Left cardiac atrium (tissue), 4 donors: ENCODE data around the gene PRRG3. TPM values are rescaled to one million over a fixed set of nuclear protein-coding genes. Genes with fewer than 3 reads are reported as not detected.

ENCODE experiments used
- ATAC-seq, 2 donors: fragments of 200-7000 bp; cut with Tn5 transposase; one replicate each; pipeline ENCODE4 v1.9.1; 2020; ENCODE audit warnings: mild to moderate bottlenecking in 2 of 2, moderate library complexity in 2 of 2
- DNase-seq: peaks from one replicate; pipeline ENCODE4 v3.0.0-alpha.2; 2020
- intact Hi-C, 2 donors: fragments of 100-400 bp; cut with DNase I; formaldehyde crosslinking; loops; one replicate each; pipeline versions ENCODE4 v1.14.1 to v1.15.1; 2022 to 2023
- total RNA-seq, 2 donors: library from RNA; stranded (reverse); fragmentation: NEBNext Ultra II Directional; extraction: Animal tissue kit (Norgen Biotek cat#: 25700); gene quantifications; one replicate each; pipeline ENCODE4 v1.2.1, GENCODE V29; 2021
- donor health status: DM: no; HTN: yes; CAD: no.
- donor health status: DM: no; HTN: yes; CAD: no; lungs with severe emphysema.
- donor health status: DM: yes; HTN: yes; CAD: no.
- donor health status: Dilated cardiomyopathy.

PRRG3 gene
- total RNA-seq, 2 donors from 2014 or later, result 0.18 to 1.1 TPM

GRCh38 chrX:151702741-151703340, 7.6 kb downstream of the PRRG3 start:
- intact Hi-C loops, result no loop called here
- no peak for DNase-seq
- no peak for ATAC-seq

GRCh38 chrX:151703487-151703886, 8.2 kb downstream of the PRRG3 start:
- intact Hi-C loops, result no loop called here
- ATAC-seq (peak; percentile 68 to 83), DNase-seq (peak; percentile 57)

GRCh38 chrX:151704041-151704663, 8.9 kb downstream of the PRRG3 start:
- no peak for DNase-seq
- peak in 1 of 2 donors; percentile 35 for ATAC-seq
- intact Hi-C loops, result no loop called here

- intact Hi-C loops, result no loop called here
Observed at GRCh38 chrX:151708821-151709220, 13.6 kb downstream of the PRRG3 start.

GRCh38 chrX:151710457-151710856, 15.2 kb downstream of the PRRG3 start:
- intact Hi-C loops, result no loop called here
- DNase-seq, result no peak
- no peak for ATAC-seq

More at GRCh38 chrX:151708821-151709220, 13.6 kb downstream of the PRRG3 start:
- DNase-seq (no peak), ATAC-seq (no peak)

- intact Hi-C loops, result no loop called here
- DNase-seq (no peak), ATAC-seq (no peak)
Observed at GRCh38 chrX:151711154-151711553, 15.9 kb downstream of the PRRG3 start.

GRCh38 chrX:151711787-151712186, 16.5 kb downstream of the PRRG3 start:
- intact Hi-C loops, result no loop called here
- DNase-seq, result no peak
- peak; percentile 53 to 58 for ATAC-seq

- intact Hi-C loops, result no loop called here
- DNase-seq, result no peak
Observed at GRCh38 chrX:151712253-151712652, 17.0 kb downstream of the PRRG3 start.

GRCh38 chrX:151713849-151714248, 18.6 kb downstream of the PRRG3 start:
- ATAC-seq, result no peak
- intact Hi-C loops, result no loop called here
- DNase-seq, result no peak

More at GRCh38 chrX:151712253-151712652, 17.0 kb downstream of the PRRG3 start:
- ATAC-seq, result no peak

GRCh38 chrX:151714362-151714761, 19.1 kb downstream of the PRRG3 start:
- ATAC-seq, result no peak
- DNase-seq, result no peak
- intact Hi-C loops, result no loop called here

GRCh38 chrX:151715752-151716151, 20.5 kb downstream of the PRRG3 start, which contains the start of gene FATE1:
TSS of gene FATE1 (plus strand) at chrX:151716035. CDS start at chrX:151716120, 85 bp downstream.
- ATAC-seq (no peak), DNase-seq (no peak)
- intact Hi-C loops, result no loop called here

GRCh38 chrX:151722241-151722846, 27.1 kb downstream of the PRRG3 start:
- DNase-seq (no peak), ATAC-seq (peak; percentile 51 to 70)
- intact Hi-C loops, result no loop called here

GRCh38 chrX:151723156-151723760, 28.0 kb downstream of the PRRG3 start:
- DNase-seq (no peak), ATAC-seq (peak in 1 of 2 donors; percentile 21)
- intact Hi-C loops, result no loop called here

- intact Hi-C loops, result no loop called here
- ATAC-seq (peak in 1 of 2 donors; percentile 3), DNase-seq (no peak)
Observed at GRCh38 chrX:151724563-151725337, 29.5 kb downstream of the PRRG3 start.

GRCh38 chrX:151725338-151725614, 30.0 kb downstream of the PRRG3 start:
- DNase-seq (no peak), ATAC-seq (peak in 1 of 2 donors; percentile 39)
- intact Hi-C loops, result no loop called here

GRCh38 chrX:151726751-151727150, 31.5 kb downstream of the PRRG3 start:
- DNase-seq (no peak), ATAC-seq (no peak)
- intact Hi-C loops, result no loop called here

GRCh38 chrX:151727346-151727745, 32.1 kb downstream of the PRRG3 start:
- DNase-seq (no peak), ATAC-seq (no peak)

GRCh38 chrX:151729056-151729725, 33.9 kb downstream of the PRRG3 start:
- DNase-seq, result no peak
- intact Hi-C loops, result no loop called here

More at GRCh38 chrX:151727346-151727745, 32.1 kb downstream of the PRRG3 start:
- intact Hi-C loops, result no loop called here

GRCh38 chrX:151734446-151734845, 39.2 kb downstream of the PRRG3 start, which contains the start of gene CNGA2:
TSS of gene CNGA2 (plus strand) at chrX:151734746. CDS start at chrX:151738484, 3,738 bp downstream.
- ATAC-seq (no peak), DNase-seq (no peak)
- intact Hi-C loops, result no loop called here

More at GRCh38 chrX:151729056-151729725, 33.9 kb downstream of the PRRG3 start:
- ATAC-seq, result no peak
